Hepatocyte (in vitro differentiated cells): ENCODE results near the gene NPPC.

ENCODE experiments used
- EZH2 ChIP-seq: fragments of 200-600 bp; sonication (generic); IDR thresholded peaks from 2 replicates; pipeline ENCODE4 v1.6.1; 2016; ENCODE audit warnings: antibody characterized with exemption, mild to moderate bottlenecking, borderline replicate concordance
- EZH2phosphoT487 ChIP-seq: fragments of 200-600 bp; sonication (generic); IDR thresholded peaks from one replicate; pipeline ENCODE4 v1.6.1; 2018; ENCODE audit warnings: antibody characterized with exemption, mild to moderate bottlenecking, low read depth, moderate library complexity; ENCODE audit not compliant: unreplicated experiment, severe bottlenecking
- TF ChIP-seq, protein P1 (sequence below): fragments of 200-600 bp; sonication (generic); IDR thresholded peaks from 2 replicates; pipeline ENCODE4 v1.5.1; 2016; ENCODE audit warnings: antibody characterized with exemption, mild to moderate bottlenecking; ENCODE audit not compliant: poor library complexity

DNA sequence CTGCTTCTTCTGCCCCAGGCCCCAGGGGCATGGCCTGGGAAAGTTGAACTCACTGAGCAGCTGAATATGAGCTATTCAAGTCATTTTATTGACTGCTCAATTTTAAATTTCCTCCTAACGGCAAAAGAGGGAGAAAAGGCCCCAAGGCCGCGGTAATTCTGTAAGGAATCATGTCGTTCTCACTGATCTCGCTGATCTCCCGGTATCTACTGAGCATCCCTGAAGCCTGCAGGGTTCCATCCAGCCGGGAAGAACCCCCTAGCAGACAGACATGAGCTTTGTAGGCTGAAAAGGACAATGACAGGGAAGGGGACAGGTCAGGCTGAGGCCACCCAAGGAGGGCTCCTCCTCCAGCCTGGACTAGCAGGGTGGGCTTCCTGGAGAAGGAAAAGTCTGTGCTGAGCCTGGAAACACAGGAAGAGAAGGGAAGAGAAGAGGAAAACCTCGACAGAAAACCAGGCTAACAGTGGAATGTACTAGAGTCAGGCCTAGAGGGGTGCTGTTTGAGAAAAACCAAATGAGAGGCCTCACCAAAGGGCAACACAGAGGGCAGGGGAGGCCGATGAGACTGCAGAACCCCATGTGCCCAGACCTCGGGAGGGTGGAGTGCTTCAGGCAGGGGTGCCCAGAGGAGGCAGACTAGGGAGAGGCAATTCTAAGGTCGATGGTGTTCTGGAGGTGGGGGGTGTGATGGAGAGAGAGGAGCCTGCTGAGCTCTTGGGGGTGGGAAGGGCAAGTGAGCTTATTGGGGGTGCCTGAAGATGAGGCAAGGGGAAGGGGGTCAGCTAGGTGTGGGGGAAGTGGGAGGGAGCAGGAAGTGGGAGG is 2.9 kb upstream of the NPPC start:
- TF ChIP-seq, protein P1, sequence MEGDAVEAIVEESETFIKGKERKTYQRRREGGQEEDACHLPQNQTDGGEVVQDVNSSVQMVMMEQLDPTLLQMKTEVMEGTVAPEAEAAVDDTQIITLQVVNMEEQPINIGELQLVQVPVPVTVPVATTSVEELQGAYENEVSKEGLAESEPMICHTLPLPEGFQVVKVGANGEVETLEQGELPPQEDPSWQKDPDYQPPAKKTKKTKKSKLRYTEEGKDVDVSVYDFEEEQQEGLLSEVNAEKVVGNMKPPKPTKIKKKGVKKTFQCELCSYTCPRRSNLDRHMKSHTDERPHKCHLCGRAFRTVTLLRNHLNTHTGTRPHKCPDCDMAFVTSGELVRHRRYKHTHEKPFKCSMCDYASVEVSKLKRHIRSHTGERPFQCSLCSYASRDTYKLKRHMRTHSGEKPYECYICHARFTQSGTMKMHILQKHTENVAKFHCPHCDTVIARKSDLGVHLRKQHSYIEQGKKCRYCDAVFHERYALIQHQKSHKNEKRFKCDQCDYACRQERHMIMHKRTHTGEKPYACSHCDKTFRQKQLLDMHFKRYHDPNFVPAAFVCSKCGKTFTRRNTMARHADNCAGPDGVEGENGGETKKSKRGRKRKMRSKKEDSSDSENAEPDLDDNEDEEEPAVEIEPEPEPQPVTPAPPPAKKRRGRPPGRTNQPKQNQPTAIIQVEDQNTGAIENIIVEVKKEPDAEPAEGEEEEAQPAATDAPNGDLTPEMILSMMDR = no peak
- TF ChIP-seq EZH2 (no peak), EZH2phosphoT487 (no peak)
